CD14-positive monocyte (primary cell): ENCODE measurements around the gene NSG2. TPM values are rescaled to one million over a fixed set of nuclear protein-coding genes. Genes with fewer than 3 reads are reported as not detected.

Experiments
- DNase-seq, 3 donors: peaks; one replicate each; pipeline ENCODE4 v3.0.0-alpha.2; 2011 to 2022
- H2AFZ ChIP-seq: 2 replicates; pipeline ENCODE4 v1.6.0; 2012; ENCODE audit warnings: mild to moderate bottlenecking, low read depth, low read length, inconsistent platforms; ENCODE audit not compliant: insufficient read depth, poor library complexity, severe bottlenecking
- H3K27ac ChIP-seq, 2 donors: 1 replicate in 1 of 2; 2 replicates in 1 of 2; pipeline ENCODE4 v1.5.1; 2012 to 2013; ENCODE audit warnings: low read length in 2 of 2, control low read depth in 1 of 2, inconsistent platforms in 1 of 2, low read depth in 1 of 2, mild to moderate bottlenecking in 1 of 2
- H3K27me3 ChIP-seq, 2 donors: one replicate each; pipeline versions ENCODE4 v1.6.0 to v1.6.1; 2011 to 2013; ENCODE audit warnings: low read length in 2 of 2; ENCODE audit not compliant: control insufficient read depth in 2 of 2, insufficient read depth in 2 of 2
- H3K36me3 ChIP-seq, 2 donors: replicated peaks in 1 of 2; 1 replicate in 1 of 2; 2 replicates in 1 of 2; pipeline versions ENCODE4 v1.5.1 to v1.6.1; 2012 to 2013; ENCODE audit warnings: low read length in 2 of 2, control low read depth in 1 of 2, inconsistent platforms in 1 of 2, mild to moderate bottlenecking in 1 of 2; ENCODE audit not compliant: insufficient read depth in 2 of 2, control insufficient read depth in 1 of 2
- H3K4me1 ChIP-seq, 2 donors: 1 replicate in 1 of 2; 2 replicates in 1 of 2; pipeline versions ENCODE4 v1.5.1 to v1.6.1; 2012 to 2013; ENCODE audit warnings: low read length in 2 of 2, control low read depth in 1 of 2, inconsistent platforms in 1 of 2, mild to moderate bottlenecking in 1 of 2, moderate library complexity in 1 of 2; ENCODE audit not compliant: insufficient read depth in 2 of 2, control insufficient read depth in 1 of 2
- H3K4me2 ChIP-seq: replicated peaks from 2 replicates; pipeline ENCODE3; 2012; ENCODE audit warnings: low read length, moderate library complexity, mild to moderate bottlenecking; ENCODE audit not compliant: poor library complexity, severe bottlenecking; ENCODE audit errors: extremely low read depth
- H3K4me3 ChIP-seq, 3 experiments: fragments of 200-600 bp in 1 of 3; sonication (generic) in 1 of 3; replicated peaks in 1 of 3; 1 replicate in 2 of 3; 2 replicates in 1 of 3; pipeline ENCODE4 v1.5.1; 2011 to 2013; ENCODE audit warnings: low read length in 3 of 3, mild to moderate bottlenecking in 3 of 3, control low read depth in 2 of 3, low read depth in 2 of 3, inconsistent platforms in 1 of 3, moderate library complexity in 1 of 3
- H3K79me2 ChIP-seq: 2 replicates; pipeline ENCODE4 v1.6.0; 2012; ENCODE audit warnings: mild to moderate bottlenecking, control low read depth, inconsistent platforms, low read length, moderate library complexity; ENCODE audit not compliant: insufficient read depth
- H3K9ac ChIP-seq: 2 replicates; pipeline ENCODE4 v1.6.0; 2017; ENCODE audit warnings: low read length, mild to moderate bottlenecking; ENCODE audit not compliant: insufficient read depth, poor library complexity, severe bottlenecking
- H3K9me3 ChIP-seq, 2 donors: replicated peaks in 1 of 2; 1 replicate in 1 of 2; 2 replicates in 1 of 2; pipeline versions ENCODE4 v1.5.1 to v1.6.1; 2012 to 2013; ENCODE audit warnings: low read length in 2 of 2, control low read depth in 1 of 2; ENCODE audit not compliant: control insufficient read depth in 1 of 2, insufficient read depth in 1 of 2
- H4K20me1 ChIP-seq: 2 replicates; pipeline ENCODE4 v1.6.0; 2012; ENCODE audit warnings: mild to moderate bottlenecking, low read length, control low read depth, moderate library complexity; ENCODE audit not compliant: insufficient read depth
- H3K27ac Mint-ChIP-seq, 7 donors: one replicate each; pipeline ENCODE4 v1.8.0; 2020; ENCODE audit warnings: mild to moderate bottlenecking in 7 of 7, mixed read lengths in 7 of 7, moderate library complexity in 6 of 7, inconsistent platforms in 2 of 7
- H3K27me3 Mint-ChIP-seq, 3 donors: one replicate each; pipeline ENCODE4 v1.8.0; 2021 to 2022; ENCODE audit warnings: low read depth in 3 of 3, mild to moderate bottlenecking in 3 of 3, mixed read lengths in 3 of 3, moderate library complexity in 3 of 3, inconsistent platforms in 1 of 3
- H3K36me3 Mint-ChIP-seq, 2 donors: one replicate each; pipeline ENCODE4 v1.8.0; 2020; ENCODE audit warnings: mixed read lengths in 2 of 2, inconsistent platforms in 1 of 2, mild to moderate bottlenecking in 1 of 2
- H3K4me1 Mint-ChIP-seq: one replicate; pipeline ENCODE4 v1.8.0; 2020; ENCODE audit warnings: mild to moderate bottlenecking, mixed read lengths
- H3K4me3 Mint-ChIP-seq, 2 donors: one replicate each; pipeline ENCODE4 v1.8.0; 2020; ENCODE audit warnings: mild to moderate bottlenecking in 2 of 2, mixed read lengths in 2 of 2, moderate library complexity in 1 of 2
- H3K9me3 Mint-ChIP-seq, 7 donors: one replicate each; pipeline ENCODE4 v1.8.0; 2020 to 2022; ENCODE audit warnings: mixed read lengths in 7 of 7, mild to moderate bottlenecking in 6 of 7, moderate library complexity in 6 of 7, inconsistent platforms in 2 of 7
- CTCF ChIP-seq: fragments of 200-600 bp; IDR thresholded peaks from one replicate; pipeline ENCODE4 v1.8.0; 2022; ENCODE audit warnings: antibody characterized with exemption, mild to moderate bottlenecking
- WGBS: methylation state at CpG from one replicate; pipeline ENCODE4 v1.1.5; 2013; ENCODE audit warnings: missing lambda C conversion rate; ENCODE audit not compliant: insufficient coverage; 5-methylcytosine and 5-hydroxymethylcytosine counted together
- intact Hi-C, 2 donors: fragments of 100-400 bp; cut with micrococcal nuclease; formaldehyde crosslinking; loops; one replicate each; pipeline versions ENCODE4 v1.15.0 to v1.15.1; 2023
- polyA minus RNA-seq: library from RNA; depleted of rRNA, polyadenylated mRNA; stranded (reverse); fragments of >200 nt; gene quantifications from 2 replicates; pipeline ENCODE4 v1.2.3, GENCODE V29; 2012
- polyA plus RNA-seq, 3 donors: library from polyadenylated mRNA; depleted of rRNA in 1 of 3; unstranded in 2 of 3; stranded (reverse) in 1 of 3; fragments of 300-500 nt in 2 of 3; fragments of >200 nt in 1 of 3; fragmentation: Illumina TruSeq in 2 of 3; gene quantifications; 1 replicate in 2 of 3; 2 replicates in 1 of 3; pipeline ENCODE4 v1.2.3, GENCODE V29; 2012 to 2021
- total RNA-seq, 12 experiments: library from RNA in 1 of 12; stranded (reverse) in 1 of 12; fragments of 120-200 nt in 1 of 12; gene quantifications; one replicate each; pipeline ENCODE4 v1.2.4 and lab custom pipeline; 2013 to 2026; ENCODE audit warnings: mixed read lengths in 6 of 12, inconsistent platforms in 1 of 12

The NSG2 gene
- 0.10 TPM for total RNA-seq (2013)
- polyA plus RNA-seq = not detected
- not detected in 2 replicates for polyA minus RNA-seq
- 0 to 3.4 (median 0.17) reads per million in 11 experiments for total RNA-seq (lab: John Stamatoyannopoulos, UW)

GRCh38 chr5:174045470-174046025 is at the start of gene NSG2:
Gene NSG2, plus strand, starts transcription at chr5:174045706. Its CDS starts 1,050 bp downstream, at chr5:174046756.
- H3K4me1 Mint-ChIP-seq = no peaks in the 10 kb centered on the region
- Histone ChIP-seq H3K27ac (no peak within 1 kb of the TSS), H3K4me3 (no peak within 1 kb of the TSS), H3K36me3 (no peaks in the 10 kb centered on the region), H3K4me2 (no peak within 1 kb of the TSS), H3K9ac (no peak within 1 kb of the TSS), H3K27me3 (peaks cover 0 to under 1% of the 10 kb centered on the region in 2 donors), H3K79me2 (no peaks in the 10 kb centered on the region), H3K4me1 (no peaks in the 10 kb centered on the region), H4K20me1 (no peaks in the 10 kb centered on the region), H3K9me3 (no peaks in the 10 kb centered on the region), H2AFZ (no peak within 1 kb of the TSS)
- intact Hi-C loops = no loop called here
- H3K27ac Mint-ChIP-seq = no peak within 1 kb of the TSS
- WGBS = 3% methylated on average over 11 of the region's 17 CpGs
- H3K9me3 Mint-ChIP-seq = no peaks in the 10 kb centered on the region
- DNase-seq = no peak
- no peaks in the 10 kb centered on the region for H3K36me3 Mint-ChIP-seq
- no peak within 1 kb of the TSS for H3K4me3 Mint-ChIP-seq
- no peak for TF ChIP-seq CTCF
- peaks cover 4 to 17% (median 4%) of the 10 kb centered on the region in 3 donors for H3K27me3 Mint-ChIP-seq

DNA sequence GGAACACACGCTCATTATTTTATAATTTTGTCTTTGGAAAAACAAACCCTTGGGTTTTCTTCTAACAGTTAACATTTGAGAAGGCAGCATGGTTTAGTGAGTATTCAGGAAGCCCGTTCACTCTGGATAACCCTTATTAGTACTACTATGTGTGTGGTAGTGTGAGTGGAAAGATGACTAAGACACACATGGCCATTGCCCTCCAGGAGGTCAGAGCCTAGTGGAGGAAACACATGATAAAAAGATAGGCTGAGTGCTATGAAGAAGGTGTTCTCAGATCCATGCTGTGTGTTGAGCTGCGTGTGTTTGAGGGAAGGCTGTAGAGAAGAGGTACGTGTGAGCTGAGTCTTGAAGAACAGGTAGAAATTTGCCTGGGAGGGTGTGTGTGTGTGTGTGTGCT is 48.2 kb upstream of the NSG2 start:
- Histone ChIP-seq H2AFZ (no peak overlapping the region), H3K4me3 (no peak overlapping the region), H3K4me1 (no peaks in the 10 kb centered on the region), H4K20me1 (no peaks in the 10 kb centered on the region), H3K79me2 (no peaks in the 10 kb centered on the region), H3K9ac (no peak overlapping the region), H3K9me3 (no peaks in the 10 kb centered on the region), H3K27ac (no peak overlapping the region), H3K4me2 (no peak overlapping the region), H3K36me3 (no peaks in the 10 kb centered on the region), H3K27me3 (peaks cover 14 to 40% of the 10 kb centered on the region in 2 donors)
- no peak overlapping the region for H3K4me3 Mint-ChIP-seq
- peaks cover 25 to 27% (median 27%) of the 10 kb centered on the region in 3 donors for H3K27me3 Mint-ChIP-seq
- no peak for DNase-seq
- no peaks in the 10 kb centered on the region for H3K36me3 Mint-ChIP-seq
- H3K9me3 Mint-ChIP-seq = peaks cover 0 to 1% (median 0%) of the 10 kb centered on the region in 7 donors
- intact Hi-C loops = no loop called here
- no peak for TF ChIP-seq CTCF
- 89% methylated on average over 2 of the region's 4 CpGs for WGBS
- H3K27ac Mint-ChIP-seq = no peak overlapping the region
- H3K4me1 Mint-ChIP-seq = no peaks in the 10 kb centered on the region
